ENCODE results near the gene FCRL2. TPM values are rescaled to one million over a fixed set of nuclear protein-coding genes. Genes with fewer than 3 reads are reported as not detected.

The FCRL2 gene
- total RNA-seq (2014; rRNA removed; shearing (Covaris generic)), result not detected in 2 replicates

GRCh38 chr1:157776971-157777391, at the start of gene FCRL2:
FCRL2 (minus strand) TSS chr1:157777132; CDS start chr1:157777073, 59 bp downstream.

GRCh38 chr1:157819896-157820295, 43.0 kb upstream of the FCRL2 start, which contains the start of gene FCRL1:
FCRL1 (minus strand) TSS chr1:157820120; CDS start chr1:157820037, 83 bp downstream.

GRCh38 chr1:157700732-157701131, 76.2 kb downstream of the FCRL2 start, which contains the start of gene FCRL3:
FCRL3 (minus strand) TSS chr1:157700769; CDS start chr1:157700489, 280 bp downstream.

Other genes starting within 250 kb of the FCRL2 start
- not detected in 2 replicates for gene FCRL5, start 224.6 kb downstream of the FCRL2 start, total RNA-seq (2014; rRNA removed; shearing (Covaris generic))
- not detected in 2 replicates for gene FCRL4, start 179.0 kb downstream of the FCRL2 start, total RNA-seq (2014; rRNA removed; shearing (Covaris generic))
- not detected in 2 replicates for gene FCRL3, start 76.4 kb downstream of the FCRL2 start, total RNA-seq (2014; rRNA removed; shearing (Covaris generic))
- not detected in 2 replicates for gene FCRL1, start 43.0 kb upstream of the FCRL2 start, total RNA-seq (2014; rRNA removed; shearing (Covaris generic))
- gene CD5L, start 64.7 kb upstream of the FCRL2 start, total RNA-seq (2014; rRNA removed; shearing (Covaris generic)), result not detected in 2 replicates
- 111 and 119 TPM in 2 replicates for gene KIRREL1, start 216.5 kb upstream of the FCRL2 start, total RNA-seq (2014; rRNA removed; shearing (Covaris generic))